Measurements from ENCODE around the gene TIMM8B. TPM values are rescaled to one million over a fixed set of nuclear protein-coding genes. Genes with fewer than 3 reads are reported as not detected.

Gene TIMM8B
- total and polyA plus RNA-seq, 10 of the 15 experiments (the other 5 are each of a cell fraction or from before 2014, with no cell fraction given) = 64.9 to 271 (median 139) TPM

DNA sequence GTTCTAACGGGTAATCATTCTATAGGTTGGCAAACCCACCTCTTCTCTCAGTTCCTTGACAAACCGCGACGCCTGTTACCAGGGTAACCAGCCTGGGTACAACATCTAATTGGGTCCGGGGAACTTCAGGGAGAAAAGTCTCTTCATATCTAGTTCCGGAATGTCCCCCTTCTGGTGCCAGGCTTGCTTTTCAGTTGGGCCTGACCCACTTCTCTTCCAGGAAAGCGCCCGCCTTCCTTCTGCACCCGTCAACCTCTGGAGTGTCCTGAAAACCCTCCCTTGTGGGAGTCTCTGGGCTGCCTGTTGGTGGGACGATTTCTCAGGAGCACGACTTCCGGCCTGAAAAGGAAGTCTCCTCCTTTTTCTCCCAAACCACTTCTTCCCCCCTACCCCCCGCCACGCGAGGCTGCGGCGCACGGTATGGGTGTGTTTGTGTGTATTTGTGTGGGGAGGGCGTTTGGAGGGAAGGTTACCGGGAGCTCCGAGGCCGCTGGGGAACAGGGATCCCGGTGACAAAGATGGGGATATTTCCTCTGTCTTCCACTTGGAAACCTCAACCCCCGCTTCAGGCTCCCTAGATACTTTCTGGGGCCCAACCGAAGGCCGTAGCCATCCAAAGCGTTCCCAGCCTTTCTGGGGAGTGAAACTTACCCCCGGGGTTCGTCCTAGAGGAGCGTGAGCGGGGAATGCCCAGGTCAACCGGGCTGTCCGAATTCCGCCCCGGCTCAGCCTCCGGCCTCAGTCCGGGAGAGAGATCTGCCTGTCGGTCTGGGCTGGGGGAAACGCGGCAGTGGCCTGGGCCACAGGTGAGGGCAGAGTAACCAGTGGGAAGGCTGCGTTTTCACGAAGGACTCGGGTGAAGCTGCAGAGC lies 12.4 kb downstream of the TIMM8B start, which contains the start of the genes NKAPD1 and PIH1D2 (continued):
- TF ChIP-seq ZBTB11 (CRISPR knock-in tag; IDR thresholded peaks at IDR 0.05) (peak; percentile 96), ZNF207 (IDR thresholded peaks at IDR 0.05; ENCODE audit: borderline replicate concordance) (peak; percentile 99), KDM1A (IDR thresholded peaks at IDR 0.05; ENCODE audit: borderline replicate concordance) (no peak), MEF2B (IDR thresholded peaks at IDR 0.05; ENCODE audit: partially characterized antibody, poor library complexity, severe bottlenecking) (peak; percentile 56), FOXM1 (IDR thresholded peaks at IDR 0.05; ENCODE audit: low read depth, low read length) (no peak; the same call in 1 of the 2 replicates), ZNF274 (IDR thresholded peaks at IDR 0.05; ENCODE audit: insufficient read depth, insufficient read length) (no peak), EED (IDR thresholded peaks at IDR 0.05; ENCODE audit: low read depth) (peak; percentile 44; the same call in 1 of the 2 replicates), EGR1 (IDR thresholded peaks at IDR 0.05; ENCODE audit: borderline replicate concordance in 1 of 2, low read depth in 2 of 2, low read length in 2 of 2) (peak in 1 of 2 experiments; percentile 44; a peak in 1 of 3 replicates), PML (IDR thresholded peaks at IDR 0.05; ENCODE audit: low read length) (peak; percentile 67), SMC3 (IDR thresholded peaks at IDR 0.05; ENCODE audit: borderline replicate concordance, low read length) (no peak), HCFC1 (IDR thresholded peaks at IDR 0.05; ENCODE audit: low read length) (peak; percentile 74), ZNF687 (IDR thresholded peaks at IDR 0.05) (no peak)
- TF ChIP-seq, protein P1, sequence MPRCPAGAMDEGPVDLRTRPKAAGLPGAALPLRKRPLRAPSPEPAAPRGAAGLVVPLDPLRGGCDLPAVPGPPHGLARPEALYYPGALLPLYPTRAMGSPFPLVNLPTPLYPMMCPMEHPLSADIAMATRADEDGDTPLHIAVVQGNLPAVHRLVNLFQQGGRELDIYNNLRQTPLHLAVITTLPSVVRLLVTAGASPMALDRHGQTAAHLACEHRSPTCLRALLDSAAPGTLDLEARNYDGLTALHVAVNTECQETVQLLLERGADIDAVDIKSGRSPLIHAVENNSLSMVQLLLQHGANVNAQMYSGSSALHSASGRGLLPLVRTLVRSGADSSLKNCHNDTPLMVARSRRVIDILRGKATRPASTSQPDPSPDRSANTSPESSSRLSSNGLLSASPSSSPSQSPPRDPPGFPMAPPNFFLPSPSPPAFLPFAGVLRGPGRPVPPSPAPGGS (IDR thresholded peaks at IDR 0.05; ENCODE audit: borderline replicate concordance, insufficient read depth, low read depth, low read length, poor library complexity, severe bottlenecking) = no peak
- TF ChIP-seq, protein P2, sequence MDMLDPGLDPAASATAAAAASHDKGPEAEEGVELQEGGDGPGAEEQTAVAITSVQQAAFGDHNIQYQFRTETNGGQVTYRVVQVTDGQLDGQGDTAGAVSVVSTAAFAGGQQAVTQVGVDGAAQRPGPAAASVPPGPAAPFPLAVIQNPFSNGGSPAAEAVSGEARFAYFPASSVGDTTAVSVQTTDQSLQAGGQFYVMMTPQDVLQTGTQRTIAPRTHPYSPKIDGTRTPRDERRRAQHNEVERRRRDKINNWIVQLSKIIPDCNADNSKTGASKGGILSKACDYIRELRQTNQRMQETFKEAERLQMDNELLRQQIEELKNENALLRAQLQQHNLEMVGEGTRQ (IDR thresholded peaks at IDR 0.05; ENCODE audit: borderline replicate concordance, low read depth, low read length) = no peak
- TF ChIP-seq, protein P3, sequence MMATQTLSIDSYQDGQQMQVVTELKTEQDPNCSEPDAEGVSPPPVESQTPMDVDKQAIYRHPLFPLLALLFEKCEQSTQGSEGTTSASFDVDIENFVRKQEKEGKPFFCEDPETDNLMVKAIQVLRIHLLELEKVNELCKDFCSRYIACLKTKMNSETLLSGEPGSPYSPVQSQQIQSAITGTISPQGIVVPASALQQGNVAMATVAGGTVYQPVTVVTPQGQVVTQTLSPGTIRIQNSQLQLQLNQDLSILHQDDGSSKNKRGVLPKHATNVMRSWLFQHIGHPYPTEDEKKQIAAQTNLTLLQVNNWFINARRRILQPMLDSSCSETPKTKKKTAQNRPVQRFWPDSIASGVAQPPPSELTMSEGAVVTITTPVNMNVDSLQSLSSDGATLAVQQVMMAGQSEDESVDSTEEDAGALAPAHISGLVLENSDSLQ (IDR thresholded peaks at IDR 0.05) = peak; percentile 84
